BLaER1 (cell line): ENCODE measurements around the gene LMO7.

Experiments
- H3K27ac ChIP-seq: shearing (Covaris generic); formaldehyde crosslinking; 2 replicates; pipeline ENCODE4 v1.8.1; 2022
- H3K27me3 ChIP-seq: shearing (Covaris generic); formaldehyde crosslinking; 2 replicates; pipeline ENCODE4 v1.8.1; 2022
- H3K36me3 ChIP-seq: shearing (Covaris generic); formaldehyde crosslinking; 2 replicates; pipeline ENCODE4 v1.8.1; 2022
- H3K4me1 ChIP-seq: shearing (Covaris generic); formaldehyde crosslinking; 2 replicates; pipeline ENCODE4 v1.8.1; 2022
- H3K4me2 ChIP-seq: shearing (Covaris generic); formaldehyde crosslinking; 2 replicates; pipeline ENCODE4 v1.8.1; 2022
- H3K4me3 ChIP-seq: shearing (Covaris generic); formaldehyde crosslinking; 2 replicates; pipeline ENCODE4 v1.8.1; 2022
- H3K9ac ChIP-seq: shearing (Covaris generic); formaldehyde crosslinking; 2 replicates; pipeline ENCODE4 v1.8.1; 2022
- H3K9me3 ChIP-seq: shearing (Covaris generic); formaldehyde crosslinking; 2 replicates; pipeline ENCODE4 v1.8.1; 2022
- H4K20me1 ChIP-seq: shearing (Covaris generic); formaldehyde crosslinking; 2 replicates; pipeline ENCODE4 v1.8.1; 2022
- Cebpa-rat ChIP-seq: shearing (Covaris generic); IDR thresholded peaks from 2 replicates; pipeline ENCODE4 v1.8.1; 2022

LMO7 gene

DNA sequence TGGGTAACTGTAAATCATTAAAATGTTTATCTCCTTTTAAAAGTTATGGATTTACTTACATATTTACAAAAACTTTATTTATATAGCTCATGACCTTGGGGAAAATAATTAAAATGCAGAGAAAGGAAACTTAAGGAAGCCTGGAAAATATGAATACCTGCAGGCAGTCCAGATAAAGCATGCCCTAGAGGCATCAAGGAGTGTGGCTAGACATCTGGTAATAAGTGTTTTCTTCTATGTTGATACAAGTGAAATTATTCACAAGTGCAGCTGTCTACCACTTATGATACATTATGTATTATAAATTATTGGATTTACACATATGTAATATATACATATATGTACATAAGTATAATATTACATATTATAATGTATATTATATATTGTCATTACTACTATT is 207.9 kb downstream of the LMO7 start:
- Histone ChIP-seq H3K4me2 (no peak overlapping the region), H3K27me3 (no peaks in the 10 kb centered on the region), H3K9ac (no peak overlapping the region), H3K4me1 (no peaks in the 10 kb centered on the region), H3K36me3 (peaks cover 8% of the 10 kb centered on the region; the same call in 1 of the 2 replicates), H3K9me3 (no peaks in the 10 kb centered on the region), H3K27ac (no peak overlapping the region), H4K20me1 (no peaks in the 10 kb centered on the region), H3K4me3 (no peak overlapping the region)
- TF ChIP-seq Cebpa-rat = no peak

DNA sequence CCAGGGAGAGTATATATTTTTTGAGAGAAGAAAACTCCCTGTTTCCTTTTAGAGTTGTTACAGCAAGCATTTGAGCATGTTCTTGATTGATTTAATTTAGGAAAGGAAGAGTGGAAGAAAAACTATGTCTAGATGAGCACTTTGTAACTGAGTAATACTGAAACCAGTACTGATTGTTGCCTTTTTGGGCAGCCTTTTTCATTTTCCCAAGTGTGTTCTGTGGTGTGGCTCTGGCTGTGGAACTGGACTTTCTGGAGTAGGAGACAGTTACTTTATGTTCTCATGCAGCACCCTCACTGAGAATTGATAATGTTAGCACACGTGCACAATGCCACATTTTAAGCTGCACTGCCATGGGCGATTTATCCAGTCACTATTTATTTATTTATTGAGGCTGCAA is 211.5 kb downstream of the LMO7 start:
- TF ChIP-seq Cebpa-rat = no peak
- no peaks in the 10 kb centered on the region for H3K9me3 ChIP-seq
- H3K27me3 ChIP-seq = no peaks in the 10 kb centered on the region
- no peak overlapping the region for H3K27ac ChIP-seq
- no peaks in the 10 kb centered on the region for H3K4me1 ChIP-seq
- H4K20me1 ChIP-seq = no peaks in the 10 kb centered on the region
- H3K36me3 ChIP-seq = no peaks in the 10 kb centered on the region
- no peak overlapping the region for H3K4me3 ChIP-seq
- no peak overlapping the region for H3K4me2 ChIP-seq
- H3K9ac ChIP-seq = no peak overlapping the region

DNA sequence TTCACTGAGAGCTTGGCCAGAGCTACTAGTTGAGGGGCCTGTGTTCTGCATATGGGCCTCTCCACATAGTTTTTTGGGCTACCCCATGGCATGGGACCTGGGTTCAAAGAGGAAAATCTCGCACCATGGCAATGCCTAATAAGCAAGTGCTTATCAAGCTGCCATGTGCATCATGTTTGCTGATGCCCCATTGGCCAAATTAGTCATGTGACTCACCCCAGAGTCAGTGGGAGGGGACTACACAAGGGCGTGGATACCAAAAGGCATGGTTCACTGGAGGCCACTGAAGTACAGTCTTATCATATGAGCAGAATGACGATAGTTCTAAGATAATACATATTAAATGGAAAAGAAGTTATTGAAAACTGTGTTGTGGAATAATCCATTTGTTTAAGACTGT is 214.8 kb downstream of the LMO7 start:
- H3K4me1 ChIP-seq = no peaks in the 10 kb centered on the region
- H3K27me3 ChIP-seq = no peaks in the 10 kb centered on the region
- no peaks in the 10 kb centered on the region for H4K20me1 ChIP-seq
- no peaks in the 10 kb centered on the region for H3K9me3 ChIP-seq
- TF ChIP-seq Cebpa-rat = no peak
- H3K36me3 ChIP-seq = 0 out of 2 replicates have a peak, but pooled peaks cover 4% of the 10 kb centered on the region
- H3K9ac ChIP-seq = no peak overlapping the region
- H3K27ac ChIP-seq = no peak overlapping the region
- no peak overlapping the region for H3K4me2 ChIP-seq
- no peak overlapping the region for H3K4me3 ChIP-seq

- Histone ChIP-seq H3K9me3 (no peaks in the 10 kb centered on the region), H3K4me1 (no peaks in the 10 kb centered on the region), H3K4me3 (no peak overlapping the region), H3K27ac (no peak overlapping the region), H3K27me3 (no peaks in the 10 kb centered on the region), H4K20me1 (no peaks in the 10 kb centered on the region), H3K9ac (no peak overlapping the region), H3K4me2 (no peak overlapping the region), H3K36me3 (0 out of 2 replicates have a peak, but pooled peaks cover 4% of the 10 kb centered on the region)
- no peak for TF ChIP-seq Cebpa-rat
Measured at GRCh38 chr13:75855216-75855615, 219.1 kb downstream of the LMO7 start.

DNA sequence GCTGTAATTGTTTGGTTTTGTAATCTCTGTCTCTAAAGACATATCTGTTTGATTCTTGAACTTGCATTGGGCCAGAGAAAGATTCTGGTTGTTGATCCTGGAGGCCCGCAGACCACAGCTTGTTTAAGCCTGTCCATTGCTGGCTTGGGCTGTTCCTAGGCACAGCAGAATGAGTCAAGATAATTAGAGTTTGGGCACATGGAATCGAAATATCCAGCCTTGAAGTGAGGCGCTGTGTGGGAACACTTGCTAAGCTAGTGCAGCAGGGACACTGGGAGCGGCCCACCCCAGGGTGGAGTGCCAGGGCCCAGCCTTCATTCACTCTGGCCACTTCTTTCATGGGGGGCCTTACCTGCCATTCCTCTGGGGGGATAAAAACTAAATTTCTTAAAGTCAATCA is 219.7 kb downstream of the LMO7 start:
- Histone ChIP-seq H3K27me3 (no peaks in the 10 kb centered on the region), H3K36me3 (0 out of 2 replicates have a peak, but pooled peaks cover 4% of the 10 kb centered on the region), H3K4me3 (no peak overlapping the region), H3K9me3 (no peaks in the 10 kb centered on the region), H3K9ac (no peak overlapping the region), H3K4me2 (no peak overlapping the region), H4K20me1 (no peaks in the 10 kb centered on the region), H3K4me1 (no peaks in the 10 kb centered on the region), H3K27ac (no peak overlapping the region)
- TF ChIP-seq Cebpa-rat = no peak

DNA sequence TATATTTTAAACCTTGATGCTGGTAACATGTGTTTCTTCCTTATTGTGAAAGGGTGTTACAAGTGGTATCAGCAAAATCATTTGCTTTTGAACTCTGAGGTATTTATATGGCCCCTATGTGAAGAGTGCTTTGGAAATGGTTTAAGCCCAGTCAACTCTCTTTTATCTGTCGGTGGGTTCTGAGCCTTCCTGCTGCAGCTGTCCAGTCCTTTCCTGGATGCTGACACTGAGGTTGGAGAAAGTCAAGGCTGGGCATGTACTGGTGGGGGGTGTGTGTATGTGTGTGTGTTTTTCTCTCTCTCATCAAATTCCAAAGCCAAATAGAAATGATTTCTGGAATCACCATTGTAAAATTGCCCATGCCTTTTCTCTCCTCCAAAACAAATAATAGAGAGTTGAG is 221.2 kb downstream of the LMO7 start:
- H4K20me1 ChIP-seq = no peaks in the 10 kb centered on the region
- H3K27me3 ChIP-seq = no peaks in the 10 kb centered on the region
- no peak for TF ChIP-seq Cebpa-rat
- H3K4me3 ChIP-seq = no peak overlapping the region
- H3K27ac ChIP-seq = no peak overlapping the region
- no peaks in the 10 kb centered on the region for H3K4me1 ChIP-seq
- 0 out of 2 replicates have a peak, but pooled peaks cover 4% of the 10 kb centered on the region for H3K36me3 ChIP-seq
- no peaks in the 10 kb centered on the region for H3K9me3 ChIP-seq
- H3K9ac ChIP-seq = no peak overlapping the region
- no peak overlapping the region for H3K4me2 ChIP-seq

DNA sequence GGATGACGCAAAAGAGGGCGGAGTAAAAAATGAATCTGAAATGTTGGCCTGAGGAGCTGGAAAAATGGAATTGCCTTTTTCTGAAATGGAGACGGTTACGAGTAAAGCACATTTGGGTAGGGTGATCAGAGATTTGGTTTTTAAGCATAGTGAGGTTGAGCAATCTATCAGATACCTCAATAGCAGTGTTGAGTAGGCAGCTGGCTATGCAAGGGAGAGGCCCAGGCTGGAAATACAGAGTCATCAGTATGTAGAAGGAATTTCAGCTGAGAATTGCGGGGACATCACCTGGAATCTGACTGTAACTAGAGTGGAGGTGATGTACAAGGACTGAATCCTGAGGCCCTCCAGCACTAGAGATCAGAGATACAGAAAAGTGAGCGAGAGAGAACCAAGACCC is 224.8 kb downstream of the LMO7 start:
- Histone ChIP-seq H3K9me3 (no peaks in the 10 kb centered on the region), H3K9ac (no peak overlapping the region), H3K4me2 (no peak overlapping the region), H3K4me1 (no peaks in the 10 kb centered on the region), H3K4me3 (no peak overlapping the region), H4K20me1 (no peaks in the 10 kb centered on the region), H3K27ac (no peak overlapping the region), H3K27me3 (no peaks in the 10 kb centered on the region), H3K36me3 (no peaks in the 10 kb centered on the region)
- TF ChIP-seq Cebpa-rat = no peak

GRCh38 chr13:75861786-75862185 is 225.7 kb downstream of the LMO7 start:
- Histone ChIP-seq H3K9me3 (no peaks in the 10 kb centered on the region), H3K9ac (no peak overlapping the region), H3K4me3 (no peak overlapping the region), H3K4me2 (no peak overlapping the region), H3K27me3 (no peaks in the 10 kb centered on the region), H4K20me1 (no peaks in the 10 kb centered on the region), H3K36me3 (no peaks in the 10 kb centered on the region), H3K27ac (no peak overlapping the region), H3K4me1 (no peaks in the 10 kb centered on the region)
- TF ChIP-seq Cebpa-rat = no peak

DNA sequence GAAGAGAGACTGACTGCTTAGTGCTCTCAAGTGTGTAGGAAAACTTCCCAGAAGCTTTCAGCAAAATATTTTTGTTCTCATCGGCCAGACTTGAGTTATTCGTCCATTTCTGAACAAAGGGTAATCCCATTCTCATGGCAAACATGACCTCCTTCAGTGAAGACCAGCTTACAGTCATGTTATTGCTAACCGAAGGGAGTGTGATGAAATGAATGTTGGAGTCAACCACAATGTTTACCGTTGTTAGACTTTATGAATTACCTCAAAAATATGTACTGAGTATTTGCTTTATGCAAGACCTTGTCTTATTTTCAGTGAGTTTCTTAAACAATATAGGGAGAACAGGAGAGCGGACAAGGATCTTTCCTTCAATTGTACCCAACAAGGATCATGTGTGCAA is 228.6 kb downstream of the LMO7 start:
- Histone ChIP-seq H3K9ac (no peak overlapping the region), H3K27me3 (no peaks in the 10 kb centered on the region), H3K27ac (no peak overlapping the region), H3K4me1 (no peaks in the 10 kb centered on the region), H3K4me3 (no peak overlapping the region), H4K20me1 (no peaks in the 10 kb centered on the region), H3K4me2 (no peak overlapping the region), H3K9me3 (no peaks in the 10 kb centered on the region), H3K36me3 (no peaks in the 10 kb centered on the region)
- TF ChIP-seq Cebpa-rat = no peak

DNA sequence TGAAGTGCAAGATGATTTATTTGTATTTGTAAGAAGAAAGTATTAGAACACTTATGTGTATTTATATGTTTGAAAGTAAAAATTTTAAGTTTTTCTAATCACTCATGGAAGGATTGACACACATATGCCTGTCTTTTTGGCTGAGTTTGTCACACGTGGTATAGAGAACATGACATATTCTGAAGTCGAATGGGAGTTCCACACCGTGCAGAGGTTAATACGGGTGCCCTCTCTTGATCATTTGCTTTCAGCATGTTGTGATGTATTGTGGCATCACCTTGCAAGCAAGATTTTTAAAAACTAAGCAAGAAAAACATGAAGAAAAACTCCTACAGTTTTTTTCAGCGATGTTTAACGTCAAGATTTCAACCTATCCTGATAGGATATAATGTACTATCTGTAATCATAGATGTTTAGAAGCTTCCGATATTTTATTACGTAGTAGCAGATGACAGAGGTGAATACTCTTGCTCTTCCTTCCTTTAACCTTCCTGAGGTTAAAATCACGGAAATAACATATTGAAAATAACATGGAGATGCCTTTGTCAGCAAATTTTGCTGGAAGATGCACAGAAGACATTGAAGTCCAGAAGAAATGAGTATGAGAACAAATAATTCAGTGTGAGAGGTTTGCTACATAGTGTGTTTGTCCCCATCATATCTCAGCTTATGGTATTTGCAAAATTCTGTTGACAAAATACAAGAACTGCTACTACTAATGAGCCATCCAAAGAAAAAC is 231.4 kb downstream of the LMO7 start:
- Histone ChIP-seq H3K4me3 (no peak overlapping the region), H3K27me3 (no peaks in the 10 kb centered on the region), H4K20me1 (no peaks in the 10 kb centered on the region), H3K36me3 (no peaks in the 10 kb centered on the region), H3K4me1 (no peaks in the 10 kb centered on the region), H3K9ac (no peak overlapping the region), H3K27ac (no peak overlapping the region), H3K9me3 (no peaks in the 10 kb centered on the region), H3K4me2 (no peak overlapping the region)
- no peak for TF ChIP-seq Cebpa-rat

DNA sequence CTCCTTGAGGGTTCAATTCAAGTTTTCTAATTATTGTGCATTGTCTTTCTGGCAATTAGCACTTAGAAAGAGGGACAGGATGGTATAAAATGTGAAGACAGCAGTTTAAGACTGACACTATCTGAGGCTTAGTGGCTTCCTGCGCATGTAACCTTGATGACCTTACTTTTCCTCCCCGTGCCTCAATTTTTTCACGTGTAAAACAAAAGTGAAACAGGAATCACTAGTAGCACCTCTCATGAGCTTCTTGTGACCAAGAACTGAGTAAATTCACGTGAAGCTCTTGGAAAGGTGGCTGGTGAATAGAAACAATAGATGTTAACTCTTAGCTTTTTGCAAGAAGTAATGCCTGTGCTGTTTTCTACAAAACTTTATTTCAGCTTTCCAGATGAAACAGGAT is 233.9 kb downstream of the LMO7 start:
- no peak overlapping the region for H3K9ac ChIP-seq
- no peak overlapping the region for H3K4me2 ChIP-seq
- no peaks in the 10 kb centered on the region for H3K36me3 ChIP-seq
- TF ChIP-seq Cebpa-rat = no peak
- no peaks in the 10 kb centered on the region for H3K9me3 ChIP-seq
- no peaks in the 10 kb centered on the region for H3K4me1 ChIP-seq
- no peaks in the 10 kb centered on the region for H3K27me3 ChIP-seq
- no peak overlapping the region for H3K4me3 ChIP-seq
- H3K27ac ChIP-seq = no peak overlapping the region
- H4K20me1 ChIP-seq = no peaks in the 10 kb centered on the region
